KMS-11 (cell line): Measurements from ENCODE around the gene RYR2.

Experiments used
- H2AFZ ChIP-seq: fragments of 200-600 bp; sonication (generic); 2 replicates; pipeline ENCODE4 v1.6.1; 2016; ENCODE audit warnings: antibody characterized with exemption, mixed run types, low read depth
- H3K27ac ChIP-seq: fragments of 200-600 bp; sonication (generic); 2 replicates; pipeline ENCODE4 v1.6.1; 2016; ENCODE audit warnings: mild to moderate bottlenecking, mixed run types
- H3K27me3 ChIP-seq: fragments of 200-600 bp; sonication (generic); 2 replicates; pipeline ENCODE4 v1.6.1; 2017; ENCODE audit warnings: mild to moderate bottlenecking, low read depth, mixed run types, moderate library complexity; ENCODE audit not compliant: insufficient read depth
- H3K36me3 ChIP-seq: fragments of 200-600 bp; sonication (generic); 2 replicates; pipeline ENCODE4 v1.6.1; 2017; ENCODE audit warnings: mild to moderate bottlenecking, mixed run types; ENCODE audit not compliant: insufficient read depth
- H3K4me1 ChIP-seq: fragments of 200-600 bp; sonication (generic); 2 replicates; pipeline ENCODE4 v1.6.1; 2016; ENCODE audit warnings: mild to moderate bottlenecking, low read depth, mixed run types; ENCODE audit not compliant: poor library complexity, severe bottlenecking
- H3K4me2 ChIP-seq: fragments of 200-600 bp; sonication (generic); 2 replicates; pipeline ENCODE4 v1.7.0; 2016; ENCODE audit warnings: mild to moderate bottlenecking, mixed run types
- H3K4me3 ChIP-seq: fragments of 200-600 bp; sonication (generic); IDR thresholded peaks from 2 replicates; pipeline ENCODE4 v1.6.1; 2017; ENCODE audit warnings: low read depth, low read length, mixed read lengths; ENCODE audit not compliant: insufficient read depth
- H3K79me2 ChIP-seq: fragments of 200-600 bp; sonication (generic); 2 replicates; pipeline ENCODE4 v1.6.1; 2016; ENCODE audit warnings: low read depth, mixed run types; ENCODE audit not compliant: insufficient read depth
- H3K9ac ChIP-seq: fragments of 200-600 bp; sonication (generic); 2 replicates; pipeline ENCODE4 v1.6.1; 2016; ENCODE audit warnings: mild to moderate bottlenecking, mixed run types
- H4K20me1 ChIP-seq: fragments of 200-600 bp; sonication (generic); 2 replicates; pipeline ENCODE4 v1.6.1; 2016; ENCODE audit warnings: mild to moderate bottlenecking, mixed run types; ENCODE audit not compliant: insufficient read depth
- TF ChIP-seq, protein P1 (sequence below): fragments of 200-600 bp; sonication (generic); conservative IDR thresholded peaks from 2 replicates; pipeline ENCODE4 v1.6.1; 2017; ENCODE audit warnings: low read depth, mild to moderate bottlenecking, antibody characterized with exemption, low read length, moderate library complexity, mixed read lengths

The RYR2 gene

DNA sequence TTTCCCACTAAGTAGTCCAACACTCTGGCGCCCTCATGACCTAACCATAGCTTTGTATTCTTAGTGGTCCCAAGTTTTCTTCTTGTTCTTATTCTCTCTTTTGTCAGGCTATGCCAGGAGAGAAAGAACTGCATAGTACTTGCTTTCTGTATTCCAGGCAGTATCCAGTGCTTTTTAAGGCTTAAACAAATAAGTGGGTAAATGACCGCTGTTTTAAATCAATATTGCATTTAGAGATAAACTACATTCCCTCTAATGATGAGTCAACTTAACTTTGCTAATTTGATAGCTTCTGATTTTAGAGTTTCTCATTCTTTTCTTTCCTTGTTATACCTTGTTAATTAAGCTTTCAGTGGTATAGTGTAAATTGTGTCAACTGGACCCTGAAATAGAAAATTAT, 709.1 kb downstream of the RYR2 start:
- Histone ChIP-seq H2AFZ (no peak overlapping the region), H3K79me2 (no peaks in the 10 kb centered on the region), H3K27me3 (no peaks in the 10 kb centered on the region), H3K36me3 (no peaks in the 10 kb centered on the region), H3K27ac (no peak overlapping the region), H3K4me2 (no peak overlapping the region), H3K4me1 (peaks cover 8% of the 10 kb centered on the region), H3K9ac (no peak overlapping the region), H4K20me1 (no peaks in the 10 kb centered on the region), H3K4me3 (no peak overlapping the region)
- TF ChIP-seq, protein P1, sequence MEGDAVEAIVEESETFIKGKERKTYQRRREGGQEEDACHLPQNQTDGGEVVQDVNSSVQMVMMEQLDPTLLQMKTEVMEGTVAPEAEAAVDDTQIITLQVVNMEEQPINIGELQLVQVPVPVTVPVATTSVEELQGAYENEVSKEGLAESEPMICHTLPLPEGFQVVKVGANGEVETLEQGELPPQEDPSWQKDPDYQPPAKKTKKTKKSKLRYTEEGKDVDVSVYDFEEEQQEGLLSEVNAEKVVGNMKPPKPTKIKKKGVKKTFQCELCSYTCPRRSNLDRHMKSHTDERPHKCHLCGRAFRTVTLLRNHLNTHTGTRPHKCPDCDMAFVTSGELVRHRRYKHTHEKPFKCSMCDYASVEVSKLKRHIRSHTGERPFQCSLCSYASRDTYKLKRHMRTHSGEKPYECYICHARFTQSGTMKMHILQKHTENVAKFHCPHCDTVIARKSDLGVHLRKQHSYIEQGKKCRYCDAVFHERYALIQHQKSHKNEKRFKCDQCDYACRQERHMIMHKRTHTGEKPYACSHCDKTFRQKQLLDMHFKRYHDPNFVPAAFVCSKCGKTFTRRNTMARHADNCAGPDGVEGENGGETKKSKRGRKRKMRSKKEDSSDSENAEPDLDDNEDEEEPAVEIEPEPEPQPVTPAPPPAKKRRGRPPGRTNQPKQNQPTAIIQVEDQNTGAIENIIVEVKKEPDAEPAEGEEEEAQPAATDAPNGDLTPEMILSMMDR = no peak

DNA sequence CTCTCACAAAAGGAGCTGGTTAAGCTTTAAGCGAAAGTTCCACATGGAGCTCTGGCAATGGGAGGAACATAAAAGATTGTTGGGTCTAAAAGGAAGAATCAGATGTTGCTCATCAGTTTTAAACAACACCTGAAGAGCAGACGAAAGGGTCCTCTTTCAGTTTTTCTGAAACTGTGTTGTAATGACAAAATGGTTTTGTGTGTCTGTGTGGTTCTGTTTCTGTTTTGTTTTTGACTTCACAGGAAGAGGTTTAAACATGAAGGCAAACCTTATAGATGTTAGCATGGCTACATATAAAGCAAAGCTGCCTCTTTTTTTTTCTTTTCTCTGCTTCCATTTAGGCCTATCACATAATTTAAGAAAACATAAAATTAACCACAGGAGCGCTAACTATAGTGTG, 712.6 kb downstream of the RYR2 start:
- Histone ChIP-seq H2AFZ (no peak overlapping the region), H4K20me1 (no peaks in the 10 kb centered on the region), H3K27me3 (no peaks in the 10 kb centered on the region), H3K4me3 (no peak overlapping the region), H3K79me2 (no peaks in the 10 kb centered on the region), H3K4me2 (no peak overlapping the region), H3K36me3 (no peaks in the 10 kb centered on the region), H3K9ac (no peak overlapping the region), H3K4me1 (peaks cover 8% of the 10 kb centered on the region), H3K27ac (peak overlapping the region; percentile 19; the same call in 1 of the 2 replicates)
- TF ChIP-seq, protein P1 = no peak

DNA sequence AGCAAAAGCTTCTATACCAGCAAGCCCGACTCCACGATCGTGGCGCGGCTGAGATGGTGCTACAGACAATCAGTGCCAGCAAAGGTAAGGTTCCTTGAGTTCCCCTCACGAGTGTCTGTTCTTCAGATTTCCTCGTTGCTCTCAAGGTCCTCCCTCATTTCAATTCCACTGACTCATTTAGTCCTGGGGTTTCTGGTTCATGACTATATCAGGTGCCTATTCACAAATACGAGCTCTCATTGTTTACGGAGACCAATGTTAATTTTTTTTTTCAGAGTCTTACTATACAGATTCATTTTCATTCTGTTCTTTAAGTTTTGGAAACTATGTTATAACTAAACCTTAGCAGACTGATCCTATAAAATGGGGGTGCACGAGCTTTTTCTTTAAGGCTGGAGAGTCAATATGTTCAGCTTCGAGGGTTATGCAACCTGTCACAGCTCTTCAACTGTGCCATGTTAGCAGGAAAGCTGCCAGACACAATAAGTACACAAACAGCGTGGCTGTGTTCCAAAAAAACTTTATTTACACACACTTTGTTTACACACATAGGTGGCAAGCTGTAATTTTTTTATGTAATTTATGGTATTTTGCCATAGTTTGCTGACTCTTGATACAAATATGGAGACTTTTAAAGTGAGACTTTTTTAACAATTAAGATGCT, 714.5 kb downstream of the RYR2 start:
- H3K9ac ChIP-seq = no peak overlapping the region
- no peak overlapping the region for H3K4me2 ChIP-seq
- H3K79me2 ChIP-seq = no peaks in the 10 kb centered on the region
- no peak overlapping the region for H2AFZ ChIP-seq
- H3K36me3 ChIP-seq = no peaks in the 10 kb centered on the region
- TF ChIP-seq, protein P1 = no peak
- H3K4me3 ChIP-seq = no peak overlapping the region
- H4K20me1 ChIP-seq = no peaks in the 10 kb centered on the region
- H3K27me3 ChIP-seq = no peaks in the 10 kb centered on the region
- H3K27ac ChIP-seq = no peak overlapping the region
- H3K4me1 ChIP-seq = peaks cover 8% of the 10 kb centered on the region

DNA sequence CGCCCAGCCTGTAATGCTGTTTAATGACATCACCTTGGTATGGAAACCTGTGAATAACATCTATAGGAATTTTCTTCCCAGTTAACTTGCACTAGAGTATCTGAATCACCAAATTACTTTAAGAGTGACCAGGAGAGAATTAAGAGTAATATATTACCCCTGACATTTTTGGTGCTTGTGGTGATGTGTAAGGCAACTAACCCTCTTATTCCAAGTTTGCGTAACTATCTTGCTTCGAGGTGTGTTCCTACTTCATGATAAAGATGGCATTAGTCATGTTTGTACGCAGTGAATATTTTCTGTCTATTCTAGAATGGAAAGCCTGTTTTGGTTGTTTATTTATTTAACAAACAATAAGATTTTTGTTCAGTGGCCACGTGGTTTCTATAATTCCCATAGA, 717.4 kb downstream of the RYR2 start:
- Histone ChIP-seq H3K9ac (no peak overlapping the region), H3K4me1 (peaks cover 6% of the 10 kb centered on the region), H3K4me3 (no peak overlapping the region), H3K36me3 (no peaks in the 10 kb centered on the region), H3K27ac (no peak overlapping the region), H3K27me3 (no peaks in the 10 kb centered on the region), H3K4me2 (no peak overlapping the region), H2AFZ (no peak overlapping the region), H4K20me1 (no peaks in the 10 kb centered on the region), H3K79me2 (no peaks in the 10 kb centered on the region)
- TF ChIP-seq, protein P1 = no peak
